WTC11 (cell line): Measurements from ENCODE around the gene SSRP1. TPM values are rescaled to one million over a fixed set of nuclear protein-coding genes. Genes with fewer than 3 reads are reported as not detected.
A peak's percentile ranks its signal among the peaks of the same experiment; 100 is the strongest.

ENCODE experiments used
- ATAC-seq: fragments of 200-7000 bp; cut with Tn5 transposase; 2 replicates; pipeline ENCODE4 v1.10.0; 2021; ENCODE audit warnings: mild to moderate bottlenecking, moderate library complexity
- CTCF ChIA-PET: fragments of 300-600 bp; sonication (Branson Sonifier 250); formaldehyde crosslinking; loops from one replicate; lab custom pipeline; 2021; ENCODE audit warnings: antibody characterized with exemption; lab: Charles Lee
- POLR2A ChIA-PET: fragments of 350-600 bp; sonication (Branson Sonifier 250); formaldehyde crosslinking; loops from one replicate; lab custom pipeline; 2021; ENCODE audit warnings: antibody characterized with exemption; lab: Charles Lee
- DNase-seq: peaks from one replicate; pipeline ENCODE4 v3.0.0; 2021; ENCODE audit warnings: low spot score
- H3K27ac Mint-ChIP-seq: 2 replicates; pipeline ENCODE4 v1.8.0; 2021; ENCODE audit warnings: mixed read lengths
- H3K27me3 Mint-ChIP-seq: 2 replicates; pipeline ENCODE4 v1.8.0; 2021; ENCODE audit warnings: low read depth, mild to moderate bottlenecking, moderate library complexity, mixed read lengths
- H3K36me3 Mint-ChIP-seq: 2 replicates; pipeline ENCODE4 v1.8.0; 2021; ENCODE audit warnings: mixed read lengths
- H3K4me1 Mint-ChIP-seq: 2 replicates; pipeline ENCODE4 v1.8.0; 2022; ENCODE audit warnings: mixed read lengths
- H3K4me3 Mint-ChIP-seq: 2 replicates; pipeline ENCODE4 v1.8.0; 2021; ENCODE audit warnings: mild to moderate bottlenecking, moderate library complexity, mixed read lengths
- H3K9me3 Mint-ChIP-seq: 2 replicates; pipeline ENCODE4 v1.8.0; 2021; ENCODE audit warnings: mixed read lengths
- ESRRA ChIP-seq: sonication (generic); formaldehyde crosslinking; IDR thresholded peaks from 2 replicates; pipeline ENCODE4 v1.8.1; 2022; ENCODE audit warnings: mild to moderate bottlenecking, missing genetic modification reagents, borderline replicate concordance
- FOXK1 ChIP-seq: sonication (generic); formaldehyde crosslinking; IDR thresholded peaks from 2 replicates; pipeline ENCODE4 v1.8.0; 2022; ENCODE audit warnings: mild to moderate bottlenecking, moderate library complexity, missing genetic modification reagents
- FOXP1 ChIP-seq: sonication (generic); formaldehyde crosslinking; IDR thresholded peaks from 2 replicates; pipeline ENCODE4 v1.8.0; 2022; ENCODE audit warnings: missing genetic modification reagents, mild to moderate bottlenecking, moderate library complexity, borderline replicate concordance
- GRHL2 ChIP-seq: fragments of 250-450 bp; sonication (Bioruptor Pico); IDR thresholded peaks from 2 replicates; pipeline ENCODE4 v1.8.0; 2022; ENCODE audit warnings: mild to moderate bottlenecking, moderate library complexity; ENCODE audit not compliant: insufficient replicate concordance, severe bottlenecking
- OVOL2 ChIP-seq: fragments of 250-450 bp; sonication (Bioruptor Pico); IDR thresholded peaks from 2 replicates; pipeline ENCODE4 v1.9.0; 2021; ENCODE audit warnings: mild to moderate bottlenecking, borderline replicate concordance
- RORB ChIP-seq: fragments of 250-450 bp; sonication (Bioruptor Pico); IDR thresholded peaks from 2 replicates; pipeline ENCODE4 v1.9.0; 2021; ENCODE audit warnings: mild to moderate bottlenecking
- SP1 ChIP-seq: sonication (generic); formaldehyde crosslinking; conservative IDR thresholded peaks from 2 replicates; pipeline ENCODE4 v1.8.1; 2022; ENCODE audit warnings: missing genetic modification reagents
- total RNA-seq: library from RNA; stranded (reverse); gene quantifications from 3 replicates; pipeline ENCODE4 v1.2.3, GENCODE V29; 2021
- TF ChIP-seq, protein P1 (sequence below): sonication (generic); formaldehyde crosslinking; IDR thresholded peaks from 2 replicates; pipeline ENCODE4 v1.8.1; 2023; ENCODE audit warnings: mild to moderate bottlenecking, missing genetic modification reagents
- TF ChIP-seq, protein P2 (sequence below): sonication (generic); formaldehyde crosslinking; IDR thresholded peaks from 2 replicates; pipeline ENCODE4 v1.8.1; 2022; ENCODE audit warnings: mild to moderate bottlenecking, missing genetic modification reagents, moderate library complexity, borderline replicate concordance
- TF ChIP-seq, protein P3 (sequence below): fragments of 250-450 bp; sonication (Bioruptor Pico); IDR thresholded peaks from 2 replicates; pipeline ENCODE4 v1.9.0; 2021; ENCODE audit warnings: mild to moderate bottlenecking, borderline replicate concordance
- TF ChIP-seq, protein P4 (sequence below): sonication (generic); formaldehyde crosslinking; IDR thresholded peaks from 2 replicates; pipeline ENCODE4 v1.8.0; 2023; ENCODE audit warnings: mild to moderate bottlenecking, missing genetic modification reagents
- TF ChIP-seq, protein P5 (sequence below): sonication (generic); formaldehyde crosslinking; IDR thresholded peaks from 2 replicates; pipeline ENCODE4 v1.8.0; 2022; ENCODE audit warnings: mild to moderate bottlenecking, missing genetic modification reagents

The SSRP1 gene
- total RNA-seq, 1 experiment from 2014 or later, result 228 TPM

DNA sequence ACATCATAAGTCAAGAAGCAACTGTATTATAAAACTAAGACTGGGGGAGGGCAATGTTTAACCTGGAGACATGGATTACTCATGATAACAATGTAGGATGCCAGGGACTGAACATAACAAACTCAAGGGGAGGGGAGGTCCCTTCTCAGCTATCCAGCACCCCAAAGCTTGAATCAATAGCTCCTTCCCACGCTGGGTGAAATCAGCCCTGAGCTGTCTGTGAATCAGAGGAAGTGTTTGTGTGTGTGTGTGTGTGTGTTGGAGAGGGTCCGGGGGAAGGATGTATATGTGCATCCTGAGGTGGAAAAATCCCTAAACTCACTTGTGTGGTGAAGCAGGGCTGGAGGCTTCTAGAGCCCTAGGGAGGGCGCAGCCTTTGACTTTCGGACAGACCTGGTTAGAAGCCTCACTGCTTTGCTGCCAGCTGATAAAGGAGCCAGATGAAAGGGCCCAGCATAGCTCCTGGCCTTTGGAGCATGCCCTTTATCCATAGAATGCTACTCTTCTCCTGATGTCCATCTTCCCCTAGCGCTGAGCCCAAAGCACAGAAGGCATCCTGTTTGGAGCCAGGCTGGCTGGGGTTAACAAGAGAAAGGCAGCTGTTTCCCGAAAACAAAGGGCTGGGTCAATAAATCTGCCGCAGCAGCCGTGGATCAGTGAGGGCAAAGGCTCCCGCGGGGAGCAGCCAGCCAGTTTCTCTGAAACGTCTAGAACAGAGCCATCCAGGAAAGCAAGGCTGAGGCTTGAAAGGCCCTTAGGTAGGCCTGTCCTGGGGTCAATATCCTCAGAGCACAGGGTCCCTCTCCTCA, 46.7 kb downstream of the SSRP1 start:
- H3K27me3 Mint-ChIP-seq, result peaks cover 2% of the 10 kb centered on the region
- peaks cover 34% of the 10 kb centered on the region for H3K4me1 Mint-ChIP-seq
- CTCF ChIA-PET, result interaction anchor here (1.0 to 2.3 kb wide), 3 partner anchors 14 to 57 kb away, joined by 3 to 8 read pairs (median 6); no protein-coding TSS in a partner anchor
- H3K27ac Mint-ChIP-seq, result no peak overlapping the region
- no peak for DNase-seq
- H3K36me3 Mint-ChIP-seq, result peaks cover 8% of the 10 kb centered on the region
- TF ChIP-seq, protein P1, sequence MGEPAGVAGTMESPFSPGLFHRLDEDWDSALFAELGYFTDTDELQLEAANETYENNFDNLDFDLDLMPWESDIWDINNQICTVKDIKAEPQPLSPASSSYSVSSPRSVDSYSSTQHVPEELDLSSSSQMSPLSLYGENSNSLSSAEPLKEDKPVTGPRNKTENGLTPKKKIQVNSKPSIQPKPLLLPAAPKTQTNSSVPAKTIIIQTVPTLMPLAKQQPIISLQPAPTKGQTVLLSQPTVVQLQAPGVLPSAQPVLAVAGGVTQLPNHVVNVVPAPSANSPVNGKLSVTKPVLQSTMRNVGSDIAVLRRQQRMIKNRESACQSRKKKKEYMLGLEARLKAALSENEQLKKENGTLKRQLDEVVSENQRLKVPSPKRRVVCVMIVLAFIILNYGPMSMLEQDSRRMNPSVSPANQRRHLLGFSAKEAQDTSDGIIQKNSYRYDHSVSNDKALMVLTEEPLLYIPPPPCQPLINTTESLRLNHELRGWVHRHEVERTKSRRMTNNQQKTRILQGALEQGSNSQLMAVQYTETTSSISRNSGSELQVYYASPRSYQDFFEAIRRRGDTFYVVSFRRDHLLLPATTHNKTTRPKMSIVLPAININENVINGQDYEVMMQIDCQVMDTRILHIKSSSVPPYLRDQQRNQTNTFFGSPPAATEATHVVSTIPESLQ (CRISPR knock-in tag), result no peak
- TF ChIP-seq SP1 (CRISPR knock-in tag), result no peak
- peak; percentile 61 for ATAC-seq
- peaks cover 15% of the 10 kb centered on the region for H3K9me3 Mint-ChIP-seq
- H3K4me3 Mint-ChIP-seq, result no peak overlapping the region
- POLR2A ChIA-PET, result interaction anchor here (0.5 to 1.7 kb wide), 3 partner anchors 14 to 168 kb away, joined by 3 to 4 read pairs (median 4); no protein-coding TSS in a partner anchor

DNA sequence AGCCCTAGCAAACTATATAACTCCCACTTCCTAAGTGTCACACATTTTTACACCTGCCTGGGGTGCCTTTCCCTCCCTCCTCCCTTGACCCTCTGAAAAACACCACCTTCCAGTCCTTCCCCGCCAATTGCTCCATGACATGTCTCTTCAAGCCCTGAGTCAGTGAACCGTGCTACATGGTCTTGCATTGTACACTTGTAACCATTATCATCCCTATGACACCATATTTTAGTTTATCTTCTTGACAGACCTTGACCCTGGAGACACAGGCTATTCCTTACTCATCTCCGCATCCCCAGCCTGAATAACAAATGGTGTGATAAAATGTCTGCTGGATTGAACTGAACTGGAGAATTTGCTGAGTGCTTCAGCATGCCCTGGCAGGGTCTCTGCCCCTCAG, 47.8 kb downstream of the SSRP1 start:
- peaks cover 45% of the 10 kb centered on the region for H3K4me1 Mint-ChIP-seq
- DNase-seq, result no peak
- peaks cover 19% of the 10 kb centered on the region for H3K9me3 Mint-ChIP-seq
- ChIA-PET CTCF (interaction anchor here (2.3 kb wide), 1 partner anchor 15 kb away, joined by 8 read pairs; no protein-coding TSS in a partner anchor), POLR2A (no interaction called here)
- ATAC-seq, result no peak
- H3K27me3 Mint-ChIP-seq, result peaks cover 2% of the 10 kb centered on the region
- peaks cover 10% of the 10 kb centered on the region for H3K36me3 Mint-ChIP-seq
- no peak overlapping the region for H3K4me3 Mint-ChIP-seq
- TF ChIP-seq FOXP1 (CRISPR knock-in tag) (no peak), GRHL2 (CRISPR knock-in tag) (no peak)
- TF ChIP-seq, protein P2, sequence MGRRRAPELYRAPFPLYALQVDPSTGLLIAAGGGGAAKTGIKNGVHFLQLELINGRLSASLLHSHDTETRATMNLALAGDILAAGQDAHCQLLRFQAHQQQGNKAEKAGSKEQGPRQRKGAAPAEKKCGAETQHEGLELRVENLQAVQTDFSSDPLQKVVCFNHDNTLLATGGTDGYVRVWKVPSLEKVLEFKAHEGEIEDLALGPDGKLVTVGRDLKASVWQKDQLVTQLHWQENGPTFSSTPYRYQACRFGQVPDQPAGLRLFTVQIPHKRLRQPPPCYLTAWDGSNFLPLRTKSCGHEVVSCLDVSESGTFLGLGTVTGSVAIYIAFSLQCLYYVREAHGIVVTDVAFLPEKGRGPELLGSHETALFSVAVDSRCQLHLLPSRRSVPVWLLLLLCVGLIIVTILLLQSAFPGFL (CRISPR knock-in tag), result no peak
- TF ChIP-seq, protein P3, sequence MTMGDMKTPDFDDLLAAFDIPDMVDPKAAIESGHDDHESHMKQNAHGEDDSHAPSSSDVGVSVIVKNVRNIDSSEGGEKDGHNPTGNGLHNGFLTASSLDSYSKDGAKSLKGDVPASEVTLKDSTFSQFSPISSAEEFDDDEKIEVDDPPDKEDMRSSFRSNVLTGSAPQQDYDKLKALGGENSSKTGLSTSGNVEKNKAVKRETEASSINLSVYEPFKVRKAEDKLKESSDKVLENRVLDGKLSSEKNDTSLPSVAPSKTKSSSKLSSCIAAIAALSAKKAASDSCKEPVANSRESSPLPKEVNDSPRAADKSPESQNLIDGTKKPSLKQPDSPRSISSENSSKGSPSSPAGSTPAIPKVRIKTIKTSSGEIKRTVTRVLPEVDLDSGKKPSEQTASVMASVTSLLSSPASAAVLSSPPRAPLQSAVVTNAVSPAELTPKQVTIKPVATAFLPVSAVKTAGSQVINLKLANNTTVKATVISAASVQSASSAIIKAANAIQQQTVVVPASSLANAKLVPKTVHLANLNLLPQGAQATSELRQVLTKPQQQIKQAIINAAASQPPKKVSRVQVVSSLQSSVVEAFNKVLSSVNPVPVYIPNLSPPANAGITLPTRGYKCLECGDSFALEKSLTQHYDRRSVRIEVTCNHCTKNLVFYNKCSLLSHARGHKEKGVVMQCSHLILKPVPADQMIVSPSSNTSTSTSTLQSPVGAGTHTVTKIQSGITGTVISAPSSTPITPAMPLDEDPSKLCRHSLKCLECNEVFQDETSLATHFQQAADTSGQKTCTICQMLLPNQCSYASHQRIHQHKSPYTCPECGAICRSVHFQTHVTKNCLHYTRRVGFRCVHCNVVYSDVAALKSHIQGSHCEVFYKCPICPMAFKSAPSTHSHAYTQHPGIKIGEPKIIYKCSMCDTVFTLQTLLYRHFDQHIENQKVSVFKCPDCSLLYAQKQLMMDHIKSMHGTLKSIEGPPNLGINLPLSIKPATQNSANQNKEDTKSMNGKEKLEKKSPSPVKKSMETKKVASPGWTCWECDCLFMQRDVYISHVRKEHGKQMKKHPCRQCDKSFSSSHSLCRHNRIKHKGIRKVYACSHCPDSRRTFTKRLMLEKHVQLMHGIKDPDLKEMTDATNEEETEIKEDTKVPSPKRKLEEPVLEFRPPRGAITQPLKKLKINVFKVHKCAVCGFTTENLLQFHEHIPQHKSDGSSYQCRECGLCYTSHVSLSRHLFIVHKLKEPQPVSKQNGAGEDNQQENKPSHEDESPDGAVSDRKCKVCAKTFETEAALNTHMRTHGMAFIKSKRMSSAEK, result no peak
- no peak overlapping the region for H3K27ac Mint-ChIP-seq

DNA sequence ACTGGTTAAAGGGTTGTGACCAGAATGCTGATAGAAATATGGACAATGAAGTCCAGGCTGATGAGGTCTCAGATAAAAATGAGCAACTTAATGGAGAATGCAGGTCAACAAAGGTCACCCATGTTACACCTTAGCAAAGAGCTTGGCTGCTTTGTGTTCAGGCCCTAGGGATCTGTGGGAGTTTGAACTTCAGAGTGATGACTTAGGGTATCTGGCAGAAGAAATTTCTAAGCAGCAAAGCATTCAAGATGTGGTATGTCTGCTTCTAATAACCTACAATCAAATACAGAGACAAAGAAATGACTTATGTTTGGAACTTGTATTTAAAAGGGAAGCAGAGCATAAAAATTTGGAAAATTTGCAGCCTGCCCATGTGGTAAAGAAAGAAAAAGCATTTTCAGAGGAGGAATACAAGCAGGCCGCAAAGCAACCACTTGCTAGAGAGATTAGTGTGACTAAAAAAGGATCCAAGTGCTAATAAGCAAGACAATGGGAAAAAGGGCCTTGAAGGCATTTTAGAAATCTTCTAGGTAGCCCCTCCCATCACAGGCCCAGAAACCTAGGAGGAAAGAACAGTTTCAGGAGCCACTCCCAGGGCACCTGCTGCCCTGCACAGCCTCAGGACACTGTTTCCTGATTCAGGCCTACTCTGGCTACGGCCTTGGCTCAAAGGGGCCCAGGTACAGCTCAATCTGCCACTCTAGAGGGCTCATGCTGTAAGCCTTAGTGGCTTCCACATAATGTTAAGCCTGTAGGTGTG, 52.3 kb downstream of the SSRP1 start:
- peak; percentile 92 for ATAC-seq
- TF ChIP-seq SP1 (CRISPR knock-in tag), result no peak
- no peak for TF ChIP-seq FOXK1 (CRISPR knock-in tag)
- TF ChIP-seq, protein P4, sequence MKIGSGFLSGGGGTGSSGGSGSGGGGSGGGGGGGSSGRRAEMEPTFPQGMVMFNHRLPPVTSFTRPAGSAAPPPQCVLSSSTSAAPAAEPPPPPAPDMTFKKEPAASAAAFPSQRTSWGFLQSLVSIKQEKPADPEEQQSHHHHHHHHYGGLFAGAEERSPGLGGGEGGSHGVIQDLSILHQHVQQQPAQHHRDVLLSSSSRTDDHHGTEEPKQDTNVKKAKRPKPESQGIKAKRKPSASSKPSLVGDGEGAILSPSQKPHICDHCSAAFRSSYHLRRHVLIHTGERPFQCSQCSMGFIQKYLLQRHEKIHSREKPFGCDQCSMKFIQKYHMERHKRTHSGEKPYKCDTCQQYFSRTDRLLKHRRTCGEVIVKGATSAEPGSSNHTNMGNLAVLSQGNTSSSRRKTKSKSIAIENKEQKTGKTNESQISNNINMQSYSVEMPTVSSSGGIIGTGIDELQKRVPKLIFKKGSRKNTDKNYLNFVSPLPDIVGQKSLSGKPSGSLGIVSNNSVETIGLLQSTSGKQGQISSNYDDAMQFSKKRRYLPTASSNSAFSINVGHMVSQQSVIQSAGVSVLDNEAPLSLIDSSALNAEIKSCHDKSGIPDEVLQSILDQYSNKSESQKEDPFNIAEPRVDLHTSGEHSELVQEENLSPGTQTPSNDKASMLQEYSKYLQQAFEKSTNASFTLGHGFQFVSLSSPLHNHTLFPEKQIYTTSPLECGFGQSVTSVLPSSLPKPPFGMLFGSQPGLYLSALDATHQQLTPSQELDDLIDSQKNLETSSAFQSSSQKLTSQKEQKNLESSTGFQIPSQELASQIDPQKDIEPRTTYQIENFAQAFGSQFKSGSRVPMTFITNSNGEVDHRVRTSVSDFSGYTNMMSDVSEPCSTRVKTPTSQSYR (CRISPR knock-in tag), result no peak
- no peak for TF ChIP-seq OVOL2 (CRISPR knock-in tag)
- no peak for TF ChIP-seq RORB (CRISPR knock-in tag)
- TF ChIP-seq, protein P2 (CRISPR knock-in tag), result no peak
- TF ChIP-seq, protein P5, sequence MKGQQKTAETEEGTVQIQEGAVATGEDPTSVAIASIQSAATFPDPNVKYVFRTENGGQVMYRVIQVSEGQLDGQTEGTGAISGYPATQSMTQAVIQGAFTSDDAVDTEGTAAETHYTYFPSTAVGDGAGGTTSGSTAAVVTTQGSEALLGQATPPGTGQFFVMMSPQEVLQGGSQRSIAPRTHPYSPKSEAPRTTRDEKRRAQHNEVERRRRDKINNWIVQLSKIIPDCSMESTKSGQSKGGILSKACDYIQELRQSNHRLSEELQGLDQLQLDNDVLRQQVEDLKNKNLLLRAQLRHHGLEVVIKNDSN (CRISPR knock-in tag), result no peak
- TF ChIP-seq ESRRA, result no peak

More for the DNA sequence above, 52.3 kb downstream of the SSRP1 start:
- Mint-ChIP-seq H3K4me1 (peaks cover 45% of the 10 kb centered on the region), H3K9me3 (peaks cover 44% of the 10 kb centered on the region), H3K27ac (peak overlapping the region; percentile 89), H3K27me3 (peaks cover 6% of the 10 kb centered on the region), H3K4me3 (no peak overlapping the region), H3K36me3 (peaks cover 33% of the 10 kb centered on the region)
- DNase-seq, result peak; percentile 24
- ChIA-PET POLR2A (interaction anchor here (1.0 kb wide), 1 partner anchor 10 kb away, joined by 4 read pairs; no protein-coding TSS in a partner anchor), CTCF (interaction anchor here (0.7 to 1.4 kb wide), 3 partner anchors 11 to 34 kb away, joined by 3 to 5 read pairs (median 3); no protein-coding TSS in a partner anchor)
